HEK293T (cell line): ENCODE measurements around the gene GABRB1.

Experiments used
- BHLHE40 ChIP-seq: fragments of 450-650 bp; IDR thresholded peaks from 2 replicates; pipeline ENCODE4 v1.6.1; 2016; ENCODE audit warnings: mild to moderate bottlenecking, moderate library complexity, borderline replicate concordance
- ZNF384 ChIP-seq: fragments of 450-650 bp; IDR thresholded peaks from 2 replicates; pipeline ENCODE4 v1.6.1; 2016

GRCh38 chr4:47326025-47326424, 294.7 kb downstream of the GABRB1 start:
- TF ChIP-seq BHLHE40 (no peak), ZNF384 (no peak)
